GM12878 (cell line): ENCODE data around the gene PDF. TPM values are rescaled to one million over a fixed set of nuclear protein-coding genes. Genes with fewer than 3 reads are reported as not detected.

ENCODE experiments used
- ATAC-seq: fragments of 200-7000 bp; cut with Tn5 transposase; 3 replicates; pipeline ENCODE4 v1.9.1; 2020; ENCODE audit warnings: mild to moderate bottlenecking, moderate library complexity
- BruUV-seq: library from RNA; stranded (reverse); fragments of 400-500 nt; replicated peaks from 2 replicates; lab custom pipeline; 2021; lab: Mats Ljungman, UMichigan
- CTCF ChIA-PET: fragments of 300-600 bp; sonication (Branson Sonifier 250); formaldehyde crosslinking; extraction: SDS; loops from one replicate; lab custom pipeline; 2021; ENCODE audit warnings: inconsistent platforms; lab: Yijun Ruan, JAX
- POLR2A ChIA-PET: fragments of 350-600 bp; formaldehyde crosslinking; extraction: SDS; loops from one replicate; lab custom pipeline; 2021; ENCODE audit warnings: inconsistent platforms; lab: Charles Lee
- RAD21 ChIA-PET: fragments of 300-600 bp; sonication (Branson Sonifier 250); formaldehyde crosslinking; loops from one replicate; lab custom pipeline; 2023; ENCODE audit warnings: antibody characterized with exemption; ENCODE audit not compliant: unreplicated experiment; lab: Charles Lee
- SMC1A ChIA-PET: fragments of 300-600 bp; sonication (Branson Sonifier 250); formaldehyde crosslinking; loops from one replicate; lab custom pipeline; 2023; ENCODE audit not compliant: unreplicated experiment, uncharacterized antibody; lab: Charles Lee
- DNase-seq: peaks from one replicate; pipeline ENCODE4 v3.0.0-alpha.2; 2011; ENCODE audit warnings: low read depth, low spot score
- FAIRE-seq: peaks from 3 replicates; lab custom pipeline; 2011; peaks lifted over from hg19 to GRCh38; lab: Jason Lieb, UNC
- H2AFZ ChIP-seq: 2 replicates; pipeline ENCODE4 v1.6.0; 2011; ENCODE audit warnings: low read depth, low read length, control low read depth; ENCODE audit not compliant: control insufficient read depth
- H3K27ac ChIP-seq: 2 replicates; pipeline ENCODE4 v1.5.1; 2011; ENCODE audit warnings: control low read depth; ENCODE audit not compliant: control insufficient read depth, insufficient read depth
- H3K27me3 ChIP-seq, 2 experiments: replicated peaks in 1 of 2; 2 replicates each; pipeline versions ENCODE4 v1.6.0 to v1.6.1; 2011; ENCODE audit warnings: low read length in 1 of 2; ENCODE audit not compliant: control insufficient read depth in 2 of 2, insufficient read depth in 2 of 2
- H3K36me3 ChIP-seq, 2 experiments: 2 replicates each; pipeline ENCODE4 v1.5.1; 2011; ENCODE audit warnings: low read length in 1 of 2; ENCODE audit not compliant: control insufficient read depth in 2 of 2, insufficient read depth in 2 of 2
- H3K4me1 ChIP-seq: 2 replicates; pipeline ENCODE4 v1.6.1; 2011; ENCODE audit warnings: mild to moderate bottlenecking, low read length, moderate library complexity, mixed read lengths; ENCODE audit not compliant: control insufficient read depth, insufficient read depth
- H3K4me2 ChIP-seq: 2 replicates; pipeline ENCODE4 v1.6.0; 2011; ENCODE audit warnings: control low read depth; ENCODE audit not compliant: control insufficient read depth, insufficient read depth
- H3K4me3 ChIP-seq: fragments of 200-600 bp; sonication (generic); 2 replicates; pipeline ENCODE4 v1.5.1; 2016
- H3K79me2 ChIP-seq: 2 replicates; pipeline ENCODE4 v1.6.0; 2011; ENCODE audit warnings: low read length; ENCODE audit not compliant: control insufficient read depth, insufficient read depth
- H3K9ac ChIP-seq: 2 replicates; pipeline ENCODE4 v1.8.0; 2011; ENCODE audit warnings: low read length, control low read depth, mixed read lengths; ENCODE audit not compliant: control insufficient read depth, insufficient read depth
- H3K9me3 ChIP-seq: replicated peaks from 3 replicates; pipeline ENCODE4 v1.5.1; 2011; ENCODE audit warnings: mild to moderate bottlenecking, low read length; ENCODE audit not compliant: control insufficient read depth, insufficient read depth
- H4K20me1 ChIP-seq: 2 replicates; pipeline ENCODE4 v1.6.0; 2011; ENCODE audit not compliant: control insufficient read depth, insufficient read depth
- CTCF ChIP-seq, 3 experiments: IDR thresholded peaks in 2 of 3; conservative IDR thresholded peaks in 1 of 3; 2 replicates each; pipeline ENCODE4 v1.5.1; 2011; ENCODE audit warnings: low read depth in 3 of 3, low read length in 3 of 3, mild to moderate bottlenecking in 3 of 3, control low read depth in 2 of 3, moderate library complexity in 2 of 3, inconsistent platforms in 1 of 3, mixed read lengths in 1 of 3; ENCODE audit not compliant: control insufficient read depth in 2 of 3, insufficient read depth in 1 of 3; ENCODE audit errors: extremely low read depth in 1 of 3
- DPF2 ChIP-seq: fragments of 450-650 bp; IDR thresholded peaks from 2 replicates; pipeline ENCODE4 v1.6.1; 2017; ENCODE audit warnings: mild to moderate bottlenecking
- E2F4 ChIP-seq: IDR thresholded peaks from 2 replicates; pipeline ENCODE4 v1.6.1; 2012; ENCODE audit warnings: low read depth, low read length, improper control_type of control experiment
- EZH2 ChIP-seq: IDR thresholded peaks from 2 replicates; pipeline ENCODE4 v1.6.1; 2012; ENCODE audit warnings: low read depth, mild to moderate bottlenecking, control low read depth, inconsistent platforms, low read length, borderline replicate concordance; ENCODE audit not compliant: control insufficient read depth
- MYB ChIP-seq: fragments of 150-350 bp; IDR thresholded peaks from 2 replicates; pipeline ENCODE4 v1.6.1; 2014; ENCODE audit warnings: mild to moderate bottlenecking, low read depth, low read length, borderline replicate concordance
- NBN ChIP-seq: fragments of 450-650 bp; IDR thresholded peaks from 2 replicates; pipeline ENCODE4 v1.6.1; 2016
- NFYA ChIP-seq: IDR thresholded peaks from 2 replicates; pipeline ENCODE4 v1.6.1; 2011; ENCODE audit warnings: low read depth, mild to moderate bottlenecking, low read length, improper control_type of control experiment, borderline replicate concordance
- RUNX3 ChIP-seq: IDR thresholded peaks from 2 replicates; pipeline ENCODE4 v1.6.1; 2012; ENCODE audit warnings: low read length, inconsistent platforms
- SRF ChIP-seq, 2 experiments: IDR thresholded peaks; 2 replicates each; pipeline ENCODE4 v1.6.1; 2011; ENCODE audit warnings: low read depth in 2 of 2, low read length in 2 of 2, mild to moderate bottlenecking in 1 of 2, moderate library complexity in 1 of 2
- ZBED1 ChIP-seq: IDR thresholded peaks from 2 replicates; pipeline ENCODE4 v1.6.1; 2016; ENCODE audit warnings: borderline replicate concordance
- WGBS: methylation state at CpG from one replicate; pipeline ENCODE4 v1.1.6; 2016; ENCODE audit warnings: low lambda C conversion rate; ENCODE audit not compliant: insufficient replicate concordance, insufficient coverage; ENCODE audit errors: missing lambda C conversion rate; 5-methylcytosine and 5-hydroxymethylcytosine counted together
- in situ Hi-C: fragments of 300-500 bp; cut with MboI; formaldehyde crosslinking; loops from 9 replicates; pipeline ENCODE4 v1.14.3; 2018; ENCODE audit warnings: mixed read lengths
- intact Hi-C: fragments of 100-400 bp; cut with micrococcal nuclease; formaldehyde crosslinking; loops from one replicate; pipeline ENCODE4 v1.14.2; 2022; ENCODE audit not compliant: unreplicated experiment
- polyA plus RNA-seq, 11 experiments: library from polyadenylated mRNA; depleted of rRNA in 4 of 11; unstranded in 6 of 11; stranded (reverse) in 5 of 11; fragments of >200 nt; fragmentation: Nextera tagmentation in 4 of 11; fragmentation: Illumina TruSeq in 1 of 11; extraction: Ambion mirVana in 4 of 11; extraction: Trizol in 1 of 11; gene quantifications; 1 replicate in 1 of 11; 2 replicates in 10 of 11; pipeline versions ENCODE4 v1.2.1 to v1.2.3, GENCODE V29; 2011 to 2016; ENCODE audit warnings: inconsistent platforms in 2 of 11, missing spikeins in 2 of 11, low read depth in 1 of 11
- total RNA-seq, 4 experiments: library from RNA; depleted of rRNA in 3 of 4; stranded (reverse); fragments of >200 nt in 3 of 4; fragmentation: Illumina TruSeq in 1 of 4; extraction: Trizol in 1 of 4; gene quantifications; 2 replicates each; pipeline versions ENCODE4 v1.2.1 to v1.2.3, GENCODE V29; 2013 to 2021
- TF ChIP-seq, protein P1 (sequence below): IDR thresholded peaks from 2 replicates; pipeline ENCODE4 v1.6.1; 2012; ENCODE audit warnings: low read length, inconsistent platforms

PDF gene
- total and polyA plus RNA-seq, 10 of the 15 experiments (the other 5 are each of a cell fraction or from before 2014, with no cell fraction given) = 0.13 to 44.1 (median 16.7) TPM

DNA sequence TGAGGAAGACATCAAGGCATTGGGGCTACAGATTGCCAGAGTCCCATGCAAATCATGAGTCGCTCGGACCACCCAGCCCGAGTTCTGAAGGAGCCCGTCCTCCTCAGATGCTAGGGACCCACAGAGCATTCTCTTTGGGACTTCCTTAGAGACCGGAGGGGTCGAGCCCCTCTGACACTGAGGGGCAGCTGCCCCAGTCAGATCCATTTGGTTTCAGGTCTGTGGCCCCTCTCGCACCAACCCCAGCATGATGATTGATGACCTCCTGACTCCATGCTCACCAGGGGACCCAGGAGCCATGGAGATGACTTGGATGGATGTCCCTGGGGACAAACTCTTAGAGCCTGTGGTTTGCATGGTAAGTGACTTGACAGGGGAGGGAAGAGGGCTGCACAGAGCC is 8.0 kb downstream of the PDF start:
- Histone ChIP-seq H3K4me1 (no peaks in the 10 kb centered on the region; the same call in none of the 2 replicates), H4K20me1 (no peaks in the 10 kb centered on the region), H3K27me3 (no peaks in the 10 kb centered on the region), H3K79me2 (peaks cover 28% of the 10 kb centered on the region), H3K27ac (no peak overlapping the region), H3K36me3 (peaks cover 41 to 50% of the 10 kb centered on the region in 2 experiments), H3K9me3 (no peaks in the 10 kb centered on the region), H2AFZ (no peak overlapping the region), H3K9ac (no peak overlapping the region), H3K4me3 (no peak overlapping the region), H3K4me2 (no peak overlapping the region)
- WGBS = 77% methylated on average over 7 of the region's 7 CpGs
- SMC1A ChIA-PET = no interaction called here
- POLR2A ChIA-PET = no interaction called here
- intact Hi-C loops (no loop called here), in situ Hi-C loops (no loop called here)
- no peak for TF ChIP-seq EZH2
- no peak for TF ChIP-seq CTCF (IDR thresholded peaks at IDR 0.05 in 2 of 3, conservative IDR thresholded peaks at IDR 0.05 in 1 of 3; ENCODE audit: control insufficient read depth in 2 of 3, extremely low read depth in 1 of 3, insufficient read depth in 1 of 3, low read depth in 3 of 3, low read length in 3 of 3)
- TF ChIP-seq ZBED1 = no peak
- TF ChIP-seq MYB = no peak
- no peak for TF ChIP-seq RUNX3
- no peak for TF ChIP-seq SRF (IDR thresholded peaks at IDR 0.05; ENCODE audit: low read depth in 2 of 2, low read length in 2 of 2)
- no peak for TF ChIP-seq DPF2
- TF ChIP-seq, protein P1, sequence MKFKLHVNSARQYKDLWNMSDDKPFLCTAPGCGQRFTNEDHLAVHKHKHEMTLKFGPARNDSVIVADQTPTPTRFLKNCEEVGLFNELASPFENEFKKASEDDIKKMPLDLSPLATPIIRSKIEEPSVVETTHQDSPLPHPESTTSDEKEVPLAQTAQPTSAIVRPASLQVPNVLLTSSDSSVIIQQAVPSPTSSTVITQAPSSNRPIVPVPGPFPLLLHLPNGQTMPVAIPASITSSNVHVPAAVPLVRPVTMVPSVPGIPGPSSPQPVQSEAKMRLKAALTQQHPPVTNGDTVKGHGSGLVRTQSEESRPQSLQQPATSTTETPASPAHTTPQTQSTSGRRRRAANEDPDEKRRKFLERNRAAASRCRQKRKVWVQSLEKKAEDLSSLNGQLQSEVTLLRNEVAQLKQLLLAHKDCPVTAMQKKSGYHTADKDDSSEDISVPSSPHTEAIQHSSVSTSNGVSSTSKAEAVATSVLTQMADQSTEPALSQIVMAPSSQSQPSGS = no peak
- TF ChIP-seq NFYA = no peak
- no peak for TF ChIP-seq E2F4
- TF ChIP-seq NBN = no peak
- RAD21 ChIA-PET = no interaction called here
- BruUV-seq = no TSS peak
- DNase-seq (no peak), FAIRE-seq (no peak), ATAC-seq (no peak)
- CTCF ChIA-PET = no interaction called here
